PC-9 (cell line): ENCODE measurements around the gene ADORA1.

Source experiments
- CTCF ChIP-seq: fragments of 200-600 bp; sonication (generic); conservative IDR thresholded peaks from 2 replicates; pipeline ENCODE4 v1.6.1; 2017; ENCODE audit warnings: mixed run types, antibody characterized with exemption, mild to moderate bottlenecking, moderate library complexity
- EZH2 ChIP-seq: fragments of 200-600 bp; sonication (generic); IDR thresholded peaks from 2 replicates; pipeline ENCODE4 v1.8.0; 2017; ENCODE audit warnings: antibody characterized with exemption, low read depth

- no peak for TF ChIP-seq CTCF
- no peak for TF ChIP-seq EZH2
Observed at GRCh38 chr1:203081465-203082230, 45.9 kb upstream of the ADORA1 start.
